Thyroid gland (tissue), 4 donors: ENCODE measurements around the gene LDB2. TPM values are rescaled to one million over a fixed set of nuclear protein-coding genes. Genes with fewer than 3 reads are reported as not detected.

Experiments
- DNase-seq, 2 donors: peaks; one replicate each; pipeline ENCODE4 v3.0.0-alpha.2; 2019
- H3K27ac ChIP-seq, 3 donors: fragments of 200-600 bp; sonication (generic); 1 replicate in 2 of 3; 2 replicates in 1 of 3; pipeline ENCODE4 v1.5.1; 2016 to 2019; ENCODE audit warnings: mild to moderate bottlenecking in 1 of 3, moderate library complexity in 1 of 3
- H3K27me3 ChIP-seq: fragments of 200-600 bp; sonication (generic); one replicate; pipeline ENCODE4 v1.5.1; 2019
- H3K36me3 ChIP-seq, 2 donors: fragments of 200-600 bp; sonication (generic); one replicate each; pipeline ENCODE4 v1.5.1; 2016 to 2019
- H3K4me1 ChIP-seq, 2 donors: fragments of 200-600 bp; sonication (generic); one replicate each; pipeline ENCODE4 v1.5.1; 2017 to 2019
- H3K4me3 ChIP-seq, 3 donors: fragments of 200-600 bp; sonication (generic); replicated peaks in 1 of 3; 1 replicate in 2 of 3; 2 replicates in 1 of 3; pipeline ENCODE4 v1.5.1; 2016; ENCODE audit warnings: mild to moderate bottlenecking in 1 of 3
- H3K9me3 ChIP-seq: fragments of 200-600 bp; sonication (generic); one replicate; pipeline ENCODE4 v1.5.1; 2017
- CTCF ChIP-seq, 6 experiments: fragments of 200-600 bp in 3 of 6; fragments of 450-650 bp in 3 of 6; sonication (generic) in 3 of 6; IDR thresholded peaks; one replicate each; pipeline ENCODE4 v1.5.1; 2016 to 2019; ENCODE audit warnings: antibody characterized with exemption in 6 of 6, mild to moderate bottlenecking in 2 of 6, inconsistent platforms in 1 of 6, moderate library complexity in 1 of 6
- POLR2A ChIP-seq, 2 donors: fragments of 450-650 bp; IDR thresholded peaks; one replicate each; pipeline ENCODE4 v1.6.1; 2017; ENCODE audit warnings: antibody characterized with exemption in 2 of 2, mild to moderate bottlenecking in 2 of 2, moderate library complexity in 1 of 2
- WGBS, 2 donors: methylation state at CpG; one replicate each; pipeline ENCODE4 v1.1.5; 2017; 5-methylcytosine and 5-hydroxymethylcytosine counted together
- intact Hi-C: fragments of 100-400 bp; cut with DNase I; formaldehyde crosslinking; loops from one replicate; pipeline ENCODE4 v1.15.1; 2023
- total RNA-seq, 4 donors: library from RNA; depleted of rRNA; stranded (reverse); fragments of >200 nt; gene quantifications; one replicate each; pipeline ENCODE4 v1.2.3, GENCODE V29; 2016

LDB2 gene
- total RNA-seq, 4 donors from 2014 or later = 19.9 to 71.5 (median 41.1) TPM

DNA sequence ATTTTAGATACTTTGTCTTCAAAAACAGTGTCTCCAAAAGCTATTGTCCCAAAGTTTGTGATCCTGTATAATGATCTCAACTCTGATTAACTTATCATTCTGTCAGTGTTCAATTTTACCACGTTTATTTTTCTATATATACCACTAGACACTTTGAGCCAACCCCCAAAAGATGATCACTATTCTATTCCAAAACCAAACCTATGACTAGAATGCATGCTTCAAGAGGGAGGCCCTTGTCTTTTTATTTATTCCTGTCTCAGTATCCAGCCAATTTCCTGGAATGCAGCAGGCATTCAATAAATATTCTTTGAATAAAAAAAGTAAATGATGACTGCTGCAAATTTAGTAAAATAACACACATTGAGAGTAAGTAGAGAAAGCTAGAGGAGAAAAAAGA lies 275.6 kb downstream of the LDB2 start:
- H3K4me1 ChIP-seq = peaks cover 0 to 9% of the 10 kb centered on the region in 2 donors
- WGBS, 2 donors = 53 to 54% methylated on average over 1 of the region's 1 CpG
- no peaks in the 10 kb centered on the region for H3K27me3 ChIP-seq
- H3K36me3 ChIP-seq = no peaks in the 10 kb centered on the region
- no peak overlapping the region for H3K4me3 ChIP-seq
- no peak overlapping the region for H3K27ac ChIP-seq
- no peak for DNase-seq
- intact Hi-C loops = no loop called here
- no peak for TF ChIP-seq CTCF (IDR thresholded peaks at IDR 0.05)
- TF ChIP-seq POLR2A (IDR thresholded peaks at IDR 0.05) = no peak
- no peaks in the 10 kb centered on the region for H3K9me3 ChIP-seq

DNA sequence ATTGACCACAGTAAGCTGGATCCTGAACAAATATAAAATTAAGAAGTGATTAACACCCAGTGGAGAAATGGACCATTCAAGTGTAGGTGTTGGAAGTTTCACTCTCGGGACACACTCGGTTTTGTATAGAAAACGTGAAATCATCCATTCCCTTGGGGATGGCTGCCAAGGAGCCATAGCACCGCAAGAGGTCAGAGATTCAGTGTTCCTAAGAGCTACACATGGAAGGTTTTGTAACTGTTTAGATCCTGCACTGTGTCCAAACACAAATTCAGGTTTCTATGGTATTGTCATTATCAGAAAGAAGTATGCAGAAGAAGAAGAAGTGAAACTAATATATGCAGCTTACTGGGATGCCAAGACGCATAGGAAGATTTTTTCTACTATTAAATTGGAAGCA lies 281.0 kb downstream of the LDB2 start:
- WGBS, 2 donors = 74 to 76% methylated on average over 5 of the region's 5 CpGs
- no peak overlapping the region for H3K4me3 ChIP-seq
- intact Hi-C loops = no loop called here

GRCh38 chr4:16617011-16617410 lies 281.4 kb downstream of the LDB2 start:
- intact Hi-C loops = no loop called here
- no peaks in the 10 kb centered on the region for H3K4me1 ChIP-seq
- no peaks in the 10 kb centered on the region for H3K27me3 ChIP-seq
- no peaks in the 10 kb centered on the region for H3K36me3 ChIP-seq
- 68 to 76% methylated on average over 6 of the region's 6 CpGs for WGBS, 2 donors
- H3K4me3 ChIP-seq = no peak overlapping the region
- no peak for DNase-seq
- no peak overlapping the region for H3K27ac ChIP-seq
- H3K9me3 ChIP-seq = no peaks in the 10 kb centered on the region
- TF ChIP-seq CTCF (IDR thresholded peaks at IDR 0.05) (no peak), POLR2A (IDR thresholded peaks at IDR 0.05) (no peak)

More for the DNA sequence above, 281.0 kb downstream of the LDB2 start:
- no peaks in the 10 kb centered on the region for H3K27me3 ChIP-seq
- TF ChIP-seq POLR2A (IDR thresholded peaks at IDR 0.05) = no peak
- TF ChIP-seq CTCF (IDR thresholded peaks at IDR 0.05) = no peak
- H3K9me3 ChIP-seq = no peaks in the 10 kb centered on the region
- no peak overlapping the region for H3K27ac ChIP-seq
- H3K4me1 ChIP-seq = no peaks in the 10 kb centered on the region
- DNase-seq = no peak
- H3K36me3 ChIP-seq = no peaks in the 10 kb centered on the region

GRCh38 chr4:16609170-16609758 lies 289.2 kb downstream of the LDB2 start:
- intact Hi-C loops = no loop called here
- WGBS, 2 donors = 83 to 85% methylated on average over 8 to 9 of the region's 10 CpGs

More at GRCh38 chr4:16609170-16609758, 289.2 kb downstream of the LDB2 start:
- Histone ChIP-seq H3K27me3 (no peaks in the 10 kb centered on the region), H3K36me3 (no peaks in the 10 kb centered on the region), H3K4me3 (no peak overlapping the region), H3K27ac (no peak overlapping the region), H3K9me3 (no peaks in the 10 kb centered on the region), H3K4me1 (no peaks in the 10 kb centered on the region)
- no peak for DNase-seq
- TF ChIP-seq POLR2A (IDR thresholded peaks at IDR 0.05) (no peak), CTCF (IDR thresholded peaks at IDR 0.05) (no peak)
